Tibial artery (tissue), 4 donors: Measurements from ENCODE around the gene ROR2.

ENCODE experiments used
- DNase-seq, 2 donors: peaks; one replicate each; pipeline ENCODE4 v3.0.0-alpha.2; 2019
- H3K27ac ChIP-seq, 2 donors: fragments of 200-600 bp; sonication (generic) in 1 of 2; 1 replicate in 1 of 2; 2 replicates in 1 of 2; pipeline ENCODE4 v1.5.1; 2018 to 2019; ENCODE audit warnings: mild to moderate bottlenecking in 1 of 2
- H3K27me3 ChIP-seq, 2 donors: fragments of 200-600 bp; sonication (generic) in 1 of 2; one replicate each; pipeline versions ENCODE4 v1.5.1 to v1.6.0; 2016 to 2019
- H3K36me3 ChIP-seq, 3 donors: fragments of 200-600 bp; sonication (generic) in 2 of 3; one replicate each; pipeline ENCODE4 v1.5.1; 2016 to 2019; ENCODE audit warnings: mild to moderate bottlenecking in 2 of 3
- H3K4me1 ChIP-seq, 4 donors: fragments of 200-600 bp; sonication (generic) in 2 of 4; 1 replicate in 3 of 4; 2 replicates in 1 of 4; pipeline ENCODE4 v1.5.1; 2016 to 2019
- H3K4me3 ChIP-seq, 2 donors: fragments of 200-600 bp; sonication (generic) in 1 of 2; 1 replicate in 1 of 2; 2 replicates in 1 of 2; pipeline ENCODE4 v1.5.1; 2018 to 2019; ENCODE audit warnings: mild to moderate bottlenecking in 2 of 2
- H3K9me3 ChIP-seq, 3 donors: fragments of 200-600 bp; sonication (generic) in 1 of 3; one replicate each; pipeline ENCODE4 v1.5.1; 2016 to 2019
- intact Hi-C: fragments of 100-400 bp; cut with DNase I; formaldehyde crosslinking; loops from one replicate; pipeline ENCODE4 v1.15.0; 2023; ENCODE audit warnings: low total_unique reads
- TF ChIP-seq, protein P1 (sequence below), 2 experiments: fragments of 200-600 bp in 1 of 2; fragments of 450-650 bp in 1 of 2; IDR thresholded peaks; one replicate each; pipeline ENCODE4 v1.5.1; 2017 to 2019; ENCODE audit warnings: antibody characterized with exemption in 2 of 2, mild to moderate bottlenecking in 1 of 2, moderate library complexity in 1 of 2

Gene ROR2

DNA sequence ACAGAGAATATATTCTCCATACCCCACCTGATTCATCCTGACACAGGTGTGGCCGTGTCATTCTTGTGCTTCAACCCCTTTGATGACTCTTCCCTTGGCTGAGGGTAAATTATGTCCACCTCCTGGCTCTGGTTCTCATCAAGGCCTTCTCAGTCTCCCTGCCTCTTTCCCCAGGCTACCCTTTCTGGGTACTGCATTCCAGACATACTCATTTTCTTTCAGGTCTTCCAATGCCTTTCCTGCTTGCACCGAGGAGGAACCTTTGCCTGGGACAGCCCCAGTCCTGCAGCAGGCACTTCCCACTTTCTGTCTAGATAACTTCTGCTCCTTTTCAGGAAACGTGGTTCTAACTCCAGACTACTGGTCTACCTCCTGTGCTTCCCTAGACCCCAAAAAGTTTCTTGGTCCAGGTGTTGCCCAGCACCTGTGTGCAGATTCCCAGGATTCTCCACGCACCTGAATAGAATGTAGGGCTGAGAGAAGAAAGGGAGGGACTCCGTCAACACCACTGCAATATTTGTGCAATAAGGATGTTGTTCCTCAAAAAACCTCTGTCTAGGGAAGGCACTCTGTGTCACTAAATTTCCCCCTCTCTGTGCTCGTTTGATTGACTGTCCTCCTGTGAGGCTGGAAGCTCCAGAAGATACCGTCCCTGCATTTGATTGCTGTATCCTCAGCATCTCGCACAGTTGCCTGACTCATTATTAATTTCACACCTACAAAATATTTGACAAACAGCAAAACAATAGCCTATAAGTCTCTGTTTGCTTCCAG, 271.0 kb downstream of the ROR2 start:
- Histone ChIP-seq H3K27ac (no peak overlapping the region), H3K27me3 (peaks cover 0 to 17% of the 10 kb centered on the region in 2 donors), H3K4me3 (no peak overlapping the region), H3K36me3 (no peaks in the 10 kb centered on the region), H3K9me3 (no peaks in the 10 kb centered on the region), H3K4me1 (peaks cover 0 to 7% (median 0%) of the 10 kb centered on the region in 4 donors)
- DNase-seq, result no peak
- intact Hi-C loops, result no loop called here
- TF ChIP-seq, protein P1, sequence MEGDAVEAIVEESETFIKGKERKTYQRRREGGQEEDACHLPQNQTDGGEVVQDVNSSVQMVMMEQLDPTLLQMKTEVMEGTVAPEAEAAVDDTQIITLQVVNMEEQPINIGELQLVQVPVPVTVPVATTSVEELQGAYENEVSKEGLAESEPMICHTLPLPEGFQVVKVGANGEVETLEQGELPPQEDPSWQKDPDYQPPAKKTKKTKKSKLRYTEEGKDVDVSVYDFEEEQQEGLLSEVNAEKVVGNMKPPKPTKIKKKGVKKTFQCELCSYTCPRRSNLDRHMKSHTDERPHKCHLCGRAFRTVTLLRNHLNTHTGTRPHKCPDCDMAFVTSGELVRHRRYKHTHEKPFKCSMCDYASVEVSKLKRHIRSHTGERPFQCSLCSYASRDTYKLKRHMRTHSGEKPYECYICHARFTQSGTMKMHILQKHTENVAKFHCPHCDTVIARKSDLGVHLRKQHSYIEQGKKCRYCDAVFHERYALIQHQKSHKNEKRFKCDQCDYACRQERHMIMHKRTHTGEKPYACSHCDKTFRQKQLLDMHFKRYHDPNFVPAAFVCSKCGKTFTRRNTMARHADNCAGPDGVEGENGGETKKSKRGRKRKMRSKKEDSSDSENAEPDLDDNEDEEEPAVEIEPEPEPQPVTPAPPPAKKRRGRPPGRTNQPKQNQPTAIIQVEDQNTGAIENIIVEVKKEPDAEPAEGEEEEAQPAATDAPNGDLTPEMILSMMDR (IDR thresholded peaks at IDR 0.05), result no peak

DNA sequence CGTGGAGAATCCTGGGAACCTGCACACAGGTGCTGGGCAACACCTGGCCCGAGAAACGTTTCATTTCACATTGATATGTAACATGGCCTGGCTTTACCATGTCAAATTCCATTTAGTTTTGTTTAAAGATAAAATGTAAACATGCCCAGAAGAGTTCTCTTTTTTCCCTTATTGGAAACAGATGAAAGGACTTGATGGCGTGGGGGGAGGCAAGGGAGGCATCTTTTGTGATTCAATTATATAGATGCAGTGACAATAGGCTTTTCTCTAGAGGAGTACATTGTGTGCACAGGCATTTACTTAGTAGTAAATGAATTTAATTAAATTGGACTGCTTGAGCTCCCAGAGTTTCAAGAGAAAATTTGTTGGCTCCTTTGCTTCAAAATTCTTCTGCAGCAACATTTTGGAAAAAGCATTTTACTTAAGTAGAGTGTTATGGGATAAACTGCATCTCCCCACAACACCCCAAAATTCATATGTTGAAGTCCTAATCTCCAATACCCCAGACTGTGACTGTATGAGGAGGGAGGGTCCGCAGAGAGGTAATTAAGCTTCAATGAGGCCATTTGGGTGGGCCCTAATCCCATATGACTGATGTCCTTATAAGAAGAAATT, 272.1 kb downstream of the ROR2 start:
- Histone ChIP-seq H3K27me3 (peaks cover 0 to 13% of the 10 kb centered on the region in 2 donors), H3K27ac (no peak overlapping the region), H3K36me3 (no peaks in the 10 kb centered on the region), H3K4me3 (no peak overlapping the region), H3K9me3 (no peaks in the 10 kb centered on the region), H3K4me1 (peaks cover 0 to 7% (median 0%) of the 10 kb centered on the region in 4 donors)
- intact Hi-C loops, result no loop called here
- TF ChIP-seq, protein P1 (IDR thresholded peaks at IDR 0.05), result no peak
- DNase-seq, result no peak

DNA sequence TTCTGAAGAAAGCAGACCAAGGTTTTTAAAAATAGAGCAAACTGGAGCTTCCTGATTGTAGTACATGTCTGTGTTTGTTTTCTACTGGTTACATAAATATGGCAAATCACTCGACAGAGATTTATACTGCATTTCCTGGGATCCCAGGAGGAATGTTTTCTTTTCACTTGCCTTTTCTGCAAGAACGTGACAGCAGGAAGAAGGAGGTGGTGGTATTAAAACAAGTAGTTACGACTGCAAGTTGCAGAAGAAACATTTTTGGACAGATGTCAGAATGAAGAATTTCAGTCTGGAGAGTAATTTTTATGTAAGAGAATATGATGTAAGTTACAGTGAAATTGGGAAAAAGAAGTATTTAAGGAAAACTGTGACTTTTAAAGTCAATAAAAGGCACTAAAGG, 272.7 kb downstream of the ROR2 start:
- H3K4me1 ChIP-seq, result peaks cover 0 to 7% (median 0%) of the 10 kb centered on the region in 4 donors
- no peak overlapping the region for H3K27ac ChIP-seq
- intact Hi-C loops, result no loop called here
- H3K4me3 ChIP-seq, result no peak overlapping the region
- TF ChIP-seq, protein P1 (IDR thresholded peaks at IDR 0.05), result no peak
- no peak for DNase-seq
- H3K36me3 ChIP-seq, result no peaks in the 10 kb centered on the region
- no peaks in the 10 kb centered on the region for H3K9me3 ChIP-seq
- peaks cover 0 to 10% of the 10 kb centered on the region in 2 donors for H3K27me3 ChIP-seq

DNA sequence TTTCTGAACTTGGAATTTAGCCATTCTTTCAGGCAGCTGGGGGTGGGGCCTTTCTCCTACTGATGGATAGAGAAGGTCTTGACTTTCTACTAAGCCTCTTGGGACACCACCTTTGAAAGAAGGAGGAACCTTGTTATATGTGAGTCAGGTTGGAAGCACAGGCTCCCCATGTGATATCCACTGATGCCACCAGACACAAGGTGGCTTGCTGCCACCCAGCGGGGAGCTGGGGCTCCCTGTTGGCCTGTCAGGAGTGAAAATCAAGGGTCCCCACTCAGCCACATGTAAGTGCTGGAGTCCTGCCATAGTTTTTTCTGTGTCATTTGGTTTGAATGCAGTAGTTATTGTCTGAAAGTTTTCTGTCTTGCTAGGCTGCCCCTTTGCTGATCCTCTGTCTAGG, 274.0 kb downstream of the ROR2 start:
- Histone ChIP-seq H3K4me1 (no peaks in the 10 kb centered on the region), H3K9me3 (no peaks in the 10 kb centered on the region), H3K36me3 (no peaks in the 10 kb centered on the region), H3K27ac (no peak overlapping the region), H3K27me3 (peaks cover 0 to 1% of the 10 kb centered on the region in 2 donors), H3K4me3 (no peak overlapping the region)
- intact Hi-C loops, result no loop called here
- TF ChIP-seq, protein P1 (IDR thresholded peaks at IDR 0.05), result no peak
- no peak for DNase-seq

DNA sequence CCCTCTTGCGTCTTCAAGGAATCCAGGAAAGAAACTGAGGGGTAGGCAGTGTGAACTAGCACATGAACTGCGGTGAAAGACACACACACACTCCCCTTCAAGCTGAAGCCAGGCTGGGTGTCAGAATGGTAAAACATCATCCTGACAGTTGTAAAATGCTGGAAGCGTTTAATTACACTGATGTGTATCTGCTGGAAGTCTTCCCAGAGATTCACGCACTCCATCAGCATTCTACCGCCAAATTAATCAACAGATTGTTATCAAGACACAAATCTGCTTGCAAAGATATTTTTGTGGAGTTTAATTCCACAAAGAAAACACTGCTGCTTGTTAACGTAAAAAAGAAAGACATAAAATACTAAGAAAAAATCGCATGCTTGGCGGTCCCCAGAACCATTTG, 285.4 kb downstream of the ROR2 start:
- intact Hi-C loops, result no loop called here
- Histone ChIP-seq H3K27ac (no peak overlapping the region), H3K4me1 (no peaks in the 10 kb centered on the region), H3K27me3 (no peaks in the 10 kb centered on the region), H3K36me3 (no peaks in the 10 kb centered on the region), H3K9me3 (no peaks in the 10 kb centered on the region), H3K4me3 (no peak overlapping the region)
- DNase-seq, result no peak
- TF ChIP-seq, protein P1 (IDR thresholded peaks at IDR 0.05), result no peak
